Activated naive CD4-positive, alpha-beta T cell treated with anti-CD3 and anti-CD28 coated beads for 36 hours (primary cell): Measurements from ENCODE around the gene ALDH5A1. TPM values are rescaled to one million over a fixed set of nuclear protein-coding genes. Genes with fewer than 3 reads are reported as not detected.

Experiments used
- CTCF ChIA-PET: fragments of 350-600 bp; sonication (Branson Sonifier 250); formaldehyde crosslinking; loops from one replicate; lab custom pipeline; 2021; ENCODE audit warnings: antibody characterized with exemption; lab: Charles Lee
- DNase-seq: peaks from one replicate; pipeline ENCODE4 v3.0.0-alpha.2; 2020
- H3K27ac Mint-ChIP-seq: one replicate; pipeline ENCODE4 v1.8.0; 2021; ENCODE audit warnings: mild to moderate bottlenecking, mixed read lengths
- H3K27me3 Mint-ChIP-seq: one replicate; pipeline ENCODE4 v1.8.0; 2021; ENCODE audit warnings: low read depth, mixed read lengths
- H3K36me3 Mint-ChIP-seq: one replicate; pipeline ENCODE4 v1.8.0; 2021; ENCODE audit warnings: low read depth, mixed read lengths
- H3K4me1 Mint-ChIP-seq: one replicate; pipeline ENCODE4 v1.8.0; 2021; ENCODE audit warnings: low read depth, mixed read lengths
- H3K4me3 Mint-ChIP-seq: one replicate; pipeline ENCODE4 v1.8.0; 2021; ENCODE audit warnings: mild to moderate bottlenecking, moderate library complexity, mixed read lengths
- H3K9me3 Mint-ChIP-seq: one replicate; pipeline ENCODE4 v1.8.0; 2021; ENCODE audit warnings: mixed read lengths
- intact Hi-C: fragments of 100-400 bp; cut with micrococcal nuclease; formaldehyde crosslinking; loops from one replicate; pipeline ENCODE4 v1.15.1; 2023
- total RNA-seq, 2 experiments: library from RNA; stranded (reverse); gene quantifications; one replicate each; pipeline ENCODE4 v1.2.3, GENCODE V29; 2021

ALDH5A1 gene
- total RNA-seq, 2 experiments from 2014 or later, result 15.8 to 16.8 TPM

- H3K27me3 Mint-ChIP-seq, result no peaks in the 10 kb centered on the region
- DNase-seq, result no peak
- H3K36me3 Mint-ChIP-seq, result no peaks in the 10 kb centered on the region
- intact Hi-C loops, result no loop called here
- no peaks in the 10 kb centered on the region for H3K4me1 Mint-ChIP-seq
- H3K27ac Mint-ChIP-seq, result no peak overlapping the region
- H3K4me3 Mint-ChIP-seq, result no peak overlapping the region
- CTCF ChIA-PET, result interaction anchor here (1.0 kb wide), 2 partner anchors 11 to 128 kb away, joined by 3 to 6 read pairs; no protein-coding TSS in a partner anchor
- H3K9me3 Mint-ChIP-seq, result no peaks in the 10 kb centered on the region
Measured at GRCh38 chr6:24558516-24558915, 63.7 kb downstream of the ALDH5A1 start.

- intact Hi-C loops, result no loop called here
- Mint-ChIP-seq H3K36me3 (no peaks in the 10 kb centered on the region), H3K27me3 (no peaks in the 10 kb centered on the region), H3K4me3 (no peak overlapping the region), H3K4me1 (no peaks in the 10 kb centered on the region), H3K9me3 (no peaks in the 10 kb centered on the region), H3K27ac (no peak overlapping the region)
- DNase-seq, result no peak
- CTCF ChIA-PET, result interaction anchor here (1.8 kb wide), 2 partner anchors 41 to 133 kb away, joined by 4 to 5 read pairs; no protein-coding TSS in a partner anchor
Measured at GRCh38 chr6:24564081-24564480, 69.3 kb downstream of the ALDH5A1 start.

DNA sequence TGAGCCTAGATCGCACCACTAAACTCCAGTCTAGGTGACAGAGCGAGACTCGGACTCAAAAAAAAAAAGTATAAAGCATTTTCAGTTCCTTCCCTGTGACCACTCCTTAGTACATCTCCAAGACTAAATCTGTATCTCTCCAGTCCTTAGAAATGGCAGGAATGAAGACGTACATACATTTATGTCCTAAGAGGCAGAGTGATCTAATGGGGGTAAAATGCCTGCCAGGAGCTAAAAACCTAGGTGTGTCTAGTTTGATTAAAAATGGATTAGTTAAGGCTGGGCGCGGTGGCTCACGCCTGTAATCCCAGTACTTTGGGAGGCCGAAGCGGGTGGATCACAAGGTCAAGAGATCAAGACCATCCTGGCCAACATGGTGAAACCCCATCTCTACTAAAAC, 70.4 kb downstream of the ALDH5A1 start:
- CTCF ChIA-PET, result interaction anchor here (0.9 to 1.8 kb wide), 4 partner anchors 18 to 134 kb away, joined by 3 to 5 read pairs (median 4); no protein-coding TSS in a partner anchor
- H3K9me3 Mint-ChIP-seq, result no peaks in the 10 kb centered on the region
- intact Hi-C loops, result no loop called here
- no peaks in the 10 kb centered on the region for H3K36me3 Mint-ChIP-seq
- no peak overlapping the region for H3K4me3 Mint-ChIP-seq
- DNase-seq, result no peak
- no peak overlapping the region for H3K27ac Mint-ChIP-seq
- no peaks in the 10 kb centered on the region for H3K4me1 Mint-ChIP-seq
- no peaks in the 10 kb centered on the region for H3K27me3 Mint-ChIP-seq

GRCh38 chr6:24566020-24566767, 71.4 kb downstream of the ALDH5A1 start:
- Mint-ChIP-seq H3K9me3 (no peaks in the 10 kb centered on the region), H3K36me3 (no peaks in the 10 kb centered on the region), H3K27ac (no peak overlapping the region), H3K27me3 (no peaks in the 10 kb centered on the region), H3K4me3 (no peak overlapping the region), H3K4me1 (no peaks in the 10 kb centered on the region)
- no peak for DNase-seq
- intact Hi-C loops, result no loop called here
- CTCF ChIA-PET, result interaction anchor here (0.9 to 1.8 kb wide), 3 partner anchors 14 to 135 kb away, joined by 3 to 5 read pairs (median 3); no protein-coding TSS in a partner anchor

- H3K4me1 Mint-ChIP-seq, result no peaks in the 10 kb centered on the region
- no peak overlapping the region for H3K4me3 Mint-ChIP-seq
- H3K27ac Mint-ChIP-seq, result no peak overlapping the region
- no peaks in the 10 kb centered on the region for H3K27me3 Mint-ChIP-seq
- H3K36me3 Mint-ChIP-seq, result no peaks in the 10 kb centered on the region
- CTCF ChIA-PET, result interaction anchor here (0.8 to 2.2 kb wide), 2 partner anchors 13 to 15 kb away, joined by 3 to 11 read pairs; no protein-coding TSS in a partner anchor
- intact Hi-C loops, result no loop called here
- DNase-seq, result no peak
- no peaks in the 10 kb centered on the region for H3K9me3 Mint-ChIP-seq
Measured at GRCh38 chr6:24568683-24569082, 73.9 kb downstream of the ALDH5A1 start.

DNA sequence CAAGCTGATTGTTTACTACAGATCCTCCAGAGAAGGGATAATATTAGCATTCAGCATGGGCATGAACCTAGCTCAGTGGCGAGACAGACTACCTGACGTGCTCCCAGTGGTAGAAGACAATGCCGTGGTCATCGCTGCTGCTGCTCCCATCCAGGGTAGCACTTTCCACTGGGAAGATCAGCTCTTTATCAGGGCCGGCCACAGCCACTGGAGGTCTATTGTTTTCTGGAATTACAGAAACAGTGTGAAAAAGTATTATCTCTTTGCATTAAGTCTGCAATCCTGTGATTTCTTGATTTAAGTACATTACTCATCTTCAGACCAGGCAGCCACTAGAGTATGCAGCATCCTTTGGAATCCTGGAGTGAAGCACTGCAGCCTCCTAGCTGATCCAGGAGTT, 75.0 kb downstream of the ALDH5A1 start:
- Mint-ChIP-seq H3K4me3 (no peak overlapping the region), H3K9me3 (no peaks in the 10 kb centered on the region), H3K36me3 (no peaks in the 10 kb centered on the region), H3K4me1 (no peaks in the 10 kb centered on the region), H3K27ac (no peak overlapping the region), H3K27me3 (no peaks in the 10 kb centered on the region)
- intact Hi-C loops, result no loop called here
- DNase-seq, result no peak
- CTCF ChIA-PET, result interaction anchor here (2.2 kb wide), 1 partner anchor 12 kb away, joined by 11 read pairs; no protein-coding TSS in a partner anchor

GRCh38 chr6:24571361-24571760, 76.6 kb downstream of the ALDH5A1 start:
- H3K4me3 Mint-ChIP-seq, result no peak overlapping the region
- CTCF ChIA-PET, result interaction anchor here (2.2 kb wide), 1 partner anchor 10 kb away, joined by 7 read pairs; no protein-coding TSS in a partner anchor
- no peaks in the 10 kb centered on the region for H3K4me1 Mint-ChIP-seq

GRCh38 chr6:24574809-24575208, 80.0 kb downstream of the ALDH5A1 start:
- no peaks in the 10 kb centered on the region for H3K36me3 Mint-ChIP-seq
- no peaks in the 10 kb centered on the region for H3K9me3 Mint-ChIP-seq
- intact Hi-C loops, result no loop called here
- no peak overlapping the region for H3K27ac Mint-ChIP-seq
- H3K4me3 Mint-ChIP-seq, result no peak overlapping the region
- no peaks in the 10 kb centered on the region for H3K27me3 Mint-ChIP-seq
- CTCF ChIA-PET, result interaction anchor here (0.7 kb wide), 1 partner anchor 39 kb away, joined by 3 read pairs; no protein-coding TSS in a partner anchor
- no peak for DNase-seq
- H3K4me1 Mint-ChIP-seq, result no peaks in the 10 kb centered on the region

More at GRCh38 chr6:24571361-24571760, 76.6 kb downstream of the ALDH5A1 start:
- Mint-ChIP-seq H3K27ac (no peak overlapping the region), H3K9me3 (no peaks in the 10 kb centered on the region), H3K36me3 (no peaks in the 10 kb centered on the region), H3K27me3 (no peaks in the 10 kb centered on the region)
- no peak for DNase-seq
- intact Hi-C loops, result no loop called here

- DNase-seq, result no peak
- Mint-ChIP-seq H3K4me3 (no peak overlapping the region), H3K9me3 (no peaks in the 10 kb centered on the region), H3K4me1 (no peaks in the 10 kb centered on the region), H3K36me3 (no peaks in the 10 kb centered on the region), H3K27me3 (no peaks in the 10 kb centered on the region), H3K27ac (no peak overlapping the region)
- intact Hi-C loops, result no loop called here
- CTCF ChIA-PET, result interaction anchor here (0.6 to 6.9 kb wide), 3 partner anchors 10 to 189 kb away, joined by 3 to 59 read pairs (median 6); no protein-coding TSS in a partner anchor
Measured at GRCh38 chr6:24576447-24576846, 81.7 kb downstream of the ALDH5A1 start.

GRCh38 chr6:24581084-24581669, 86.4 kb downstream of the ALDH5A1 start:
- Mint-ChIP-seq H3K9me3 (no peaks in the 10 kb centered on the region), H3K27ac (no peak overlapping the region), H3K4me1 (peaks cover 2% of the 10 kb centered on the region), H3K4me3 (no peak overlapping the region), H3K27me3 (peaks cover 3% of the 10 kb centered on the region), H3K36me3 (no peaks in the 10 kb centered on the region)
- DNase-seq, result peak; percentile 91
- intact Hi-C loops, result loop anchor here (1.0 to 10.0 kb wide), 6 partner anchors 34 to 296 kb away; no protein-coding TSS in a partner anchor
- CTCF ChIA-PET, result interaction anchor here (0.5 to 7.4 kb wide), 45 partner anchors 9 to 490 kb away, joined by 3 to 100 read pairs (median 5); partner anchors contain the start of genes ACOT13, ALDH5A1, C6orf62 and KIAA0319

DNA sequence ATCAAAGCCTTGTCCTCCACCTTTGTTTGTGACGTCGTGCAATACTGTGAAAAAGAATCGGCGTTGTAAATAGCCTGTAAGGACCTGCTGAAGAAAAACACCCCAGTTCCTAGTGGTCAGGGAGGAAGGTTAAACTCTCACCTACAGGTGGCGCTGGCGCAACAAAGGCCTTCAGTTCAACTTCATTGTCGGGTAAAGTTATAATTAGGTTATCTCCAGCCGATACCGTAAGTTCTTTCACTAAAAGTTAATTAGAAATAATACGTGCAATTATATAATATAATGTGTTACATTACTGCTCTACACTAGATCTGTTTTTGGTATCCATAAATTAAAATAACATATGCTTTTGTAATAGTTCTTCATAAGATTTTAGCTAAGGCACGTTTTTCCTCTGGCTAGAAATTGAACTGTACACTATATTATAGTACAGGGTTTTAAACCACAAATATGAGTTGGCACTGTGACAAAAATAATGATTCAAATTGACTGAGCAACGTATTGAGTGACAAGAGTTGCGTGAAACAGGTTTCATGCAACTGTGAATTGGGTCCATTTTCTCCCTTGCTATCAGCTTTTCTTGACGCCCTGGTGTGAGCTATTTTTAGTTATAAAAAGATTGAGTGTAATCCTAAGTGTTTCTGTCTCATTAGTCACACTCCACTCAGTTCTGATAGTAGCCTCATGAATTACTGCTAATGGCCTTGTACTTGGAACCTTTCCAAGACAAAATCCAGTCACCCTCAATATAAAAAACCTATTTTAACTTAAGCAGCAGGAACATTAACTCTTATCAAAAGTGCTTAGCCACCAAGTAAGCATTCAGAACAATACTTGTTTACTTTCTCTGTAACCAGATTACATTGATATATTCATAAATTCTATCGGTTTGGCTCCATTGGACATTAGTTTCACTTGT, 89.0 kb downstream of the ALDH5A1 start:
- CTCF ChIA-PET, result interaction anchor here (0.6 to 7.4 kb wide), 25 partner anchors 9 to 596 kb away, joined by 3 to 100 read pairs (median 4); partner anchors contain the start of genes ACOT13, GMNN and TDP2
- no peaks in the 10 kb centered on the region for H3K36me3 Mint-ChIP-seq
- H3K27ac Mint-ChIP-seq, result no peak overlapping the region
- peaks cover 2% of the 10 kb centered on the region for H3K4me1 Mint-ChIP-seq
- intact Hi-C loops, result loop anchor here (1.0 to 10.0 kb wide), 7 partner anchors 112 to 487 kb away; no protein-coding TSS in a partner anchor
- peak; percentile 89 for DNase-seq
- H3K4me3 Mint-ChIP-seq, result no peak overlapping the region
- peaks cover 8% of the 10 kb centered on the region for H3K27me3 Mint-ChIP-seq
- no peaks in the 10 kb centered on the region for H3K9me3 Mint-ChIP-seq
